HepG2 (cell line): ENCODE measurements around the gene TCTA. TPM values are rescaled to one million over a fixed set of nuclear protein-coding genes. Genes with fewer than 3 reads are reported as not detected.

ENCODE experiments used
- ATF7-NPFF ChIP-seq: sonication (generic); formaldehyde crosslinking; IDR thresholded peaks from 2 replicates; pipeline ENCODE4 v1.8.1; 2023; ENCODE audit warnings: mild to moderate bottlenecking, low read depth, missing genetic modification reagents, moderate library complexity
- DR1 ChIP-seq: sonication (generic); formaldehyde crosslinking; IDR thresholded peaks from 2 replicates; pipeline ENCODE4 v1.8.0; 2021; ENCODE audit warnings: mild to moderate bottlenecking, missing genetic modification reagents, inconsistent platforms
- FOXP1 ChIP-seq, 2 experiments: fragments of 450-650 bp in 1 of 2; IDR thresholded peaks; 2 replicates each; pipeline ENCODE4 v1.6.1; 2017 to 2018; ENCODE audit warnings: antibody characterized with exemption in 1 of 2
- GATAD1 ChIP-seq: IDR thresholded peaks from 2 replicates; pipeline ENCODE4 v1.6.1; 2016; ENCODE audit warnings: missing genetic modification reagents, missing compliant biosample characterization
- HDAC6 ChIP-seq: fragments of 200-600 bp; sonication (generic); IDR thresholded peaks from 2 replicates; pipeline ENCODE4 v1.7.0; 2017; ENCODE audit warnings: mild to moderate bottlenecking, antibody characterized with exemption, low read length, low read depth
- HMG20B ChIP-seq: conservative IDR thresholded peaks from 2 replicates; pipeline ENCODE4 v1.6.1; 2016; ENCODE audit warnings: missing genetic modification reagents, missing compliant biosample characterization
- KDM5B ChIP-seq: sonication (generic); formaldehyde crosslinking; IDR thresholded peaks from 2 replicates; pipeline ENCODE4 v1.4.0; 2020; ENCODE audit warnings: missing genetic modification reagents, mild to moderate bottlenecking, borderline replicate concordance
- MAF1 ChIP-seq: sonication (generic); formaldehyde crosslinking; IDR thresholded peaks from 2 replicates; pipeline ENCODE4 v1.5.0; 2020; ENCODE audit warnings: missing genetic modification reagents, borderline replicate concordance
- MED1 ChIP-seq: sonication (generic); formaldehyde crosslinking; IDR thresholded peaks from 2 replicates; pipeline ENCODE4 v1.4.0; 2020; ENCODE audit warnings: missing genetic modification reagents
- MLLT10 ChIP-seq: sonication (generic); formaldehyde crosslinking; IDR thresholded peaks from 2 replicates; pipeline ENCODE4 v1.4.0; 2020; ENCODE audit warnings: missing genetic modification reagents
- NFKB2 ChIP-seq: sonication (generic); formaldehyde crosslinking; IDR thresholded peaks from 2 replicates; pipeline ENCODE4 v1.4.0; 2020; ENCODE audit warnings: missing genetic modification reagents, borderline replicate concordance
- NR2F2 ChIP-seq: IDR thresholded peaks from 2 replicates; pipeline ENCODE4 v1.6.1; 2012; ENCODE audit warnings: low read depth, inconsistent platforms, borderline replicate concordance
- PCBP2 ChIP-seq: fragments of 200-400 bp; formaldehyde crosslinking; optimal IDR thresholded peaks from 2 replicates; pipeline ENCODE3; 2018; ENCODE audit warnings: low read length, low read depth; ENCODE audit not compliant: poor library complexity, severe bottlenecking
- SALL1 ChIP-seq: sonication (generic); formaldehyde crosslinking; IDR thresholded peaks from 2 replicates; pipeline ENCODE4 v1.8.0; 2022; ENCODE audit warnings: mild to moderate bottlenecking, missing genetic modification reagents
- ZNF138 ChIP-seq: sonication (generic); formaldehyde crosslinking; IDR thresholded peaks from 2 replicates; pipeline ENCODE4 v1.5.0; 2020; ENCODE audit warnings: mild to moderate bottlenecking, low read depth, missing genetic modification reagents
- ZNF562 ChIP-seq: sonication (generic); formaldehyde crosslinking; IDR thresholded peaks from 2 replicates; pipeline ENCODE4 v1.8.0; 2022; ENCODE audit warnings: missing genetic modification reagents, borderline replicate concordance
- ZNF564 ChIP-seq: sonication (generic); formaldehyde crosslinking; IDR thresholded peaks from 2 replicates; pipeline ENCODE4 v1.8.1; 2023; ENCODE audit warnings: mild to moderate bottlenecking, missing genetic modification reagents
- ZNF598 ChIP-seq: sonication (generic); formaldehyde crosslinking; IDR thresholded peaks from 2 replicates; pipeline ENCODE4 v1.5.1; 2020; ENCODE audit warnings: mild to moderate bottlenecking, missing genetic modification reagents, borderline replicate concordance
- ZNF605 ChIP-seq: sonication (generic); formaldehyde crosslinking; IDR thresholded peaks from 2 replicates; pipeline ENCODE4 v1.8.0; 2022; ENCODE audit warnings: mild to moderate bottlenecking, missing genetic modification reagents
- ZNF672 ChIP-seq: sonication (generic); formaldehyde crosslinking; IDR thresholded peaks from 2 replicates; pipeline ENCODE4 v1.8.1; 2022; ENCODE audit warnings: missing genetic modification reagents
- ZSCAN29 ChIP-seq: sonication (generic); formaldehyde crosslinking; conservative IDR thresholded peaks from 2 replicates; pipeline ENCODE4 v1.4.0; 2020; ENCODE audit warnings: mild to moderate bottlenecking, missing genetic modification reagents
- polyA plus RNA-seq, 8 experiments: library from polyadenylated mRNA; depleted of rRNA in 3 of 8; stranded (reverse) in 7 of 8; unstranded in 1 of 8; fragments of >200 nt; fragmentation: Illumina TruSeq in 4 of 8; extraction: Trizol in 4 of 8; gene quantifications; 2 replicates each; pipeline versions ENCODE4 v1.2.1 to v1.2.3, GENCODE V29; 2011 to 2016; ENCODE audit warnings: low read depth in 4 of 8, missing spikeins in 1 of 8, mixed read lengths in 1 of 8; ENCODE audit not compliant: insufficient read depth in 1 of 8
- total RNA-seq, 5 experiments: library from RNA; depleted of rRNA; stranded (reverse); fragments of >200 nt; fragmentation: Illumina TruSeq; extraction: Trizol; gene quantifications; 2 replicates each; pipeline ENCODE4 v1.2.3, GENCODE V29; 2016; ENCODE audit warnings: low read depth in 1 of 5
- TF ChIP-seq, protein P1 (sequence below): IDR thresholded peaks from 2 replicates; pipeline ENCODE4 v1.6.1; 2016; ENCODE audit warnings: missing genetic modification reagents, missing compliant biosample characterization
- TF ChIP-seq, protein P2 (sequence below): sonication (generic); formaldehyde crosslinking; IDR thresholded peaks from 2 replicates; pipeline ENCODE4 v1.4.0; 2020; ENCODE audit warnings: missing genetic modification reagents
- TF ChIP-seq, protein P3 (sequence below): sonication (generic); formaldehyde crosslinking; IDR thresholded peaks from 2 replicates; pipeline ENCODE4 v1.4.0; 2020; ENCODE audit warnings: missing genetic modification reagents
- TF ChIP-seq, protein P4 (sequence below): IDR thresholded peaks from 2 replicates; pipeline ENCODE4 v1.6.1; 2016; ENCODE audit warnings: missing biosample characterization, missing genetic modification reagents, low read depth
- TF ChIP-seq, protein P5 (sequence below): sonication (generic); formaldehyde crosslinking; IDR thresholded peaks from 2 replicates; pipeline ENCODE4 v1.8.1; 2023; ENCODE audit warnings: missing genetic modification reagents, mild to moderate bottlenecking, borderline replicate concordance

Gene TCTA
- total and polyA plus RNA-seq, 2 of the 13 experiments (the other 11 are each of a cell fraction or from before 2014, with no cell fraction given) = 8.3 to 13.2 TPM

DNA sequence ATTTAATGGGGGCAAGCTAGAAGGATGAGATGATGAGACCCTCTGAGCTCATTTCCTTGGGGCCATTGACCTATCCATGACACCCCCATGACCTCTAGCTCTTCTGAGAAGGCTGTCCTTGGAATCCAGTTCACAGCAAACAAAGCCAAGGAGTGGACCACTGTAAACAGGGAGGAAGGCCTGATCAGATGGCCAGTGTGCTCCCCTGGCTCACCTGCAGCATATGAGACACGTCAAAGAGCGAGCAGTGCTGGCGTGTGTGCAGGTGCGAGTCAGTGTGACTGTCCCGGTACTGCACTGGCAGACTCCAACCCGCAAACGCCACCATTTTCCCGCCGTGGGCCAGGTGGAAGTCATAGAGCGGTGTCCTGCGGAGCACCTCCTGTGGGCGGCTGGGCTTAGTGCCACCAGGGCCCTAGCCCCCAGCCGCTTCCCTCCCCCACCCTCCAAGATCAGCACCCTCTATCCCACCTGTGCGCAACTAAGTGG, 9.7 kb downstream of the TCTA start (continued):
- TF ChIP-seq ZNF562 (no peak), HMG20B (CRISPR knock-in tag) (no peak), MAF1 (CRISPR knock-in tag) (no peak), ZNF138 (CRISPR knock-in tag) (no peak), HDAC6 (no peak), GATAD1 (CRISPR knock-in tag) (no peak), KDM5B (no peak; the same call in 1 of the 2 replicates), NR2F2 (no peak), ZNF564 (no peak), DR1 (CRISPR knock-in tag) (no peak), PCBP2 (no peak), NFKB2 (CRISPR knock-in tag) (no peak), FOXP1 (IDR thresholded peaks at IDR 0.05) (no peak), FOXP1 (CRISPR knock-in tag; IDR thresholded peaks at IDR 0.05) (no peak), ZNF672 (CRISPR knock-in tag) (no peak), ZSCAN29 (CRISPR knock-in tag) (no peak), ATF7-NPFF (no peak), SALL1 (CRISPR knock-in tag) (peak; percentile 9; the same call in 1 of the 2 replicates), MLLT10 (CRISPR knock-in tag) (no peak), ZNF605 (CRISPR knock-in tag) (no peak), MED1 (CRISPR knock-in tag) (no peak), ZNF598 (CRISPR knock-in tag) (no peak)
- TF ChIP-seq, protein P1, sequence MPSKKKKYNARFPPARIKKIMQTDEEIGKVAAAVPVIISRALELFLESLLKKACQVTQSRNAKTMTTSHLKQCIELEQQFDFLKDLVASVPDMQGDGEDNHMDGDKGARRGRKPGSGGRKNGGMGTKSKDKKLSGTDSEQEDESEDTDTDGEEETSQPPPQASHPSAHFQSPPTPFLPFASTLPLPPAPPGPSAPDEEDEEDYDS = no peak
- TF ChIP-seq, protein P2, sequence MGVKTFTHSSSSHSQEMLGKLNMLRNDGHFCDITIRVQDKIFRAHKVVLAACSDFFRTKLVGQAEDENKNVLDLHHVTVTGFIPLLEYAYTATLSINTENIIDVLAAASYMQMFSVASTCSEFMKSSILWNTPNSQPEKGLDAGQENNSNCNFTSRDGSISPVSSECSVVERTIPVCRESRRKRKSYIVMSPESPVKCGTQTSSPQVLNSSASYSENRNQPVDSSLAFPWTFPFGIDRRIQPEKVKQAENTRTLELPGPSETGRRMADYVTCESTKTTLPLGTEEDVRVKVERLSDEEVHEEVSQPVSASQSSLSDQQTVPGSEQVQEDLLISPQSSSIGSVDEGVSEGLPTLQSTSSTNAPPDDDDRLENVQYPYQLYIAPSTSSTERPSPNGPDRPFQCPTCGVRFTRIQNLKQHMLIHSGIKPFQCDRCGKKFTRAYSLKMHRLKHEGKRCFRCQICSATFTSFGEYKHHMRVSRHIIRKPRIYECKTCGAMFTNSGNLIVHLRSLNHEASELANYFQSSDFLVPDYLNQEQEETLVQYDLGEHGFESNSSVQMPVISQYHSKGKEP (CRISPR knock-in tag) = no peak
- TF ChIP-seq, protein P3, sequence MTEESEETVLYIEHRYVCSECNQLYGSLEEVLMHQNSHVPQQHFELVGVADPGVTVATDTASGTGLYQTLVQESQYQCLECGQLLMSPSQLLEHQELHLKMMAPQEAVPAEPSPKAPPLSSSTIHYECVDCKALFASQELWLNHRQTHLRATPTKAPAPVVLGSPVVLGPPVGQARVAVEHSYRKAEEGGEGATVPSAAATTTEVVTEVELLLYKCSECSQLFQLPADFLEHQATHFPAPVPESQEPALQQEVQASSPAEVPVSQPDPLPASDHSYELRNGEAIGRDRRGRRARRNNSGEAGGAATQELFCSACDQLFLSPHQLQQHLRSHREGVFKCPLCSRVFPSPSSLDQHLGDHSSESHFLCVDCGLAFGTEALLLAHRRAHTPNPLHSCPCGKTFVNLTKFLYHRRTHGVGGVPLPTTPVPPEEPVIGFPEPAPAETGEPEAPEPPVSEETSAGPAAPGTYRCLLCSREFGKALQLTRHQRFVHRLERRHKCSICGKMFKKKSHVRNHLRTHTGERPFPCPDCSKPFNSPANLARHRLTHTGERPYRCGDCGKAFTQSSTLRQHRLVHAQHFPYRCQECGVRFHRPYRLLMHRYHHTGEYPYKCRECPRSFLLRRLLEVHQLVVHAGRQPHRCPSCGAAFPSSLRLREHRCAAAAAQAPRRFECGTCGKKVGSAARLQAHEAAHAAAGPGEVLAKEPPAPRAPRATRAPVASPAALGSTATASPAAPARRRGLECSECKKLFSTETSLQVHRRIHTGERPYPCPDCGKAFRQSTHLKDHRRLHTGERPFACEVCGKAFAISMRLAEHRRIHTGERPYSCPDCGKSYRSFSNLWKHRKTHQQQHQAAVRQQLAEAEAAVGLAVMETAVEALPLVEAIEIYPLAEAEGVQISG (CRISPR knock-in tag) = no peak
- TF ChIP-seq, protein P4, sequence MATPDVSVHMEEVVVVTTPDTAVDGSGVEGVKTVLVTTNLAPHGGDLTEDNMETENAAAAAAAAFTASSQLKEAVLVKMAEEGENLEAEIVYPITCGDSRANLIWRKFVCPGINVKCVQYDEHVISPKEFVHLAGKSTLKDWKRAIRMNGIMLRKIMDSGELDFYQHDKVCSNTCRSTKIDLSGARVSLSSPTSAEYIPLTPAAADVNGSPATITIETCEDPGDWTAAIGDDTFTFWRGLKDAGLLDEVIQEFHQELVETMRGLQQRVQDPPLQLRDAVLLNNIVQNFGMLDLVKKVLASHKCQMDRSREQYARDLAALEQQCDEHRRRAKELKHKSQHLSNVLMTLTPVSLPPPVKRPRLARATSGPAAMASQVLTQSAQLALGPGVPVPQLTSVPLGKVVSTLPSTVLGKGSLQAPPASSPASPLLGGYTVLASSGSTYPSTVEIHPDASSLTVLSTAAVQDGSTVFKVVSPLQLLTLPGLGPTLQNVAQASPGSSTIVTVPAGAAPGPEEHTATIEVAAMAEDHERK (CRISPR knock-in tag) = no peak
- TF ChIP-seq, protein P5, sequence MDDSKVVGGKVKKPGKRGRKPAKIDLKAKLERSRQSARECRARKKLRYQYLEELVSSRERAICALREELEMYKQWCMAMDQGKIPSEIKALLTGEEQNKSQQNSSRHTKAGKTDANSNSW = no peak
